ENCODE results near the gene SHISA6.

Gene SHISA6

DNA sequence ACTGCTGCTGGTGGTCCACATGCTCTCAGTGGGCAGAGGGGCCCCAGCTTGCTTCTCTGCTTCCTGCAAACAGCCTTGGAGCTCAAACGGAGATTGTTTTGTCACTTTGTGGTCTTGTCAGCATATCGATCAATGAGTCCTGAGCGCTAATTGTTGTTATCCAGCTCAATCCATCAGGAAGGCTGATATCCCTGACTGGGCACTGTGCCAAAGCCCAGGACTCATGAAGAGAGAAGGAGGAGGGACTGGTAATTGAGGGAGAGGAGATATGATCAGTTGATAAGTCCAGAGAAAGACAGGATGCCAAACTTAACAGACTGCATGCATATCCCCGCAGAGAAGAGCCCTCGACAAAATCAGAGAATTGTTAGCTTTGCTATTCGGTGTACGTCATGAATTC is 298.6 kb downstream of the SHISA6 start:
- DNase-seq (ENCODE audit: low read depth) = no peak

DNA sequence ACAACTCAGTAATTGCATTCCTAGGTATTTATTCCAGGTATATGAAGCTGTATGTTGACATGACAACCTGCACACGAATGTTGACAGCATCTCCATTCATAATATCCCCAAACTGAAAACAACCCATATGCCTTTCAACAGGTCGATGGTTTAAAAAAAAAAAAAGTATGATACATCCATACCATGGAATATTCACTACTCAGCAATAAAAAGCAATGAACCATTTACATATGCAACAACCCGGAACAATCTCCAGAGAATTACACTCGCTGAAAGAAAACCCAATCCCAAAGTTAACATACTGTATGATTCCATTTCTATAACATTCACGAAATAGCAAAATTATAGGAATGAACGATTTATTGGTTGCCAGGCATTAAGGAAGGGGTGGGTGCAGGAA is 304.0 kb downstream of the SHISA6 start:
- no peak for DNase-seq (ENCODE audit: low read depth)

DNA sequence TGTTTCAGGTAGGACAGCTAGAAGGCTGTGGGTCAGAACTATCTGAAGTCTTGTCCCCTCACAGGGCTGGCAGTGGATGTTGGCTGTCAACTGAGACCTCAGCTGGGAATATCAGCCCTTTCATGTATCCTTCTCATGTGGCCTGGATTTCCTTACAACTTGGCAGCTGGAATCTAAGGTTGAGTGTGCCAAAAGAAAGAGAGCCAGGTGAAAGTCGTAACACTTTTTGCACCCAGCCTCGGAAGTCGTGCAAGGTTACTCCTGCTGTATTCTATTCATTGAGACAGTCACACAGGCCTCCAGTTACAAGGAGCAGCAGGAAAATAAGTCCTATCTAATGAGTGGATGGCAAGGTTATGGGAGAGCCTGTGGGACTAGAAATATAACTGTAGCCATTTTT is 304.7 kb downstream of the SHISA6 start:
- DNase-seq (ENCODE audit: low read depth) = no peak

DNA sequence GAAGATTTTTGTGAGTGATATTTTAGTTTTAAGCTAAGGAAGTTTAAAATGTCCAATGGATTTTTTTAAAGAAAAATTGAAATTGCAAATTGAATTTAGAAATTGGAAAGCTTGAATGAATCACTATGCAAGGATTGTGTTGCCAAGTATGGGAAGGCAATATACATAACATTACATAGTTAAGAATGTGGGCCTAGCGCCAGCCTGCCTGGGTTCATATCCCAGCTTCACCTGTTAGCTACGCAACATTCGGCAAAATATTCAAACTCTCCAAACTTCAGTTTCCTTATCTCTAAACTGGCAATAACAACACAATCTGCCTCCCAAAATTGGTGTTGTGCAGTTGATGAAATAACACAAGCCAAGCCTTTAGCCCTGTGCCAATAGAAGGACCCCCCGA is 306.8 kb downstream of the SHISA6 start:
- DNase-seq (ENCODE audit: low read depth) = no peak

DNA sequence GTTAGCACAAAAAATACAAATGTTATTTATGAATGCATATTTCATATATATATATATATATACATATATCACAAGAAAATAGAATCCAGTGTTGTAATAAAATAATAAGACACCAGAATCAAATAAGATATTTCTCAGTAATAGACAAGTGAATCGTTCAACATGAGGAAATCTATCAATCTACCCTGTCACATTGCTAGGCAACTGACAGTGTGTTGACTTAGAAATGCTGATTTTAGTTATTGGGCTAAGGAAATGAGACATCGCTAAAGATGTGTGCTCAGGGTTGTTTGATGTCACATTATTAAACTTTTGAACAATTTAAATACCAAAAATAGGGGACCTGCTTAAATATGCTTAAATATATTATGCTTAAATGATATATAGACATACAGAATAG is 307.4 kb downstream of the SHISA6 start:
- DNase-seq (ENCODE audit: low read depth) = no peak

DNA sequence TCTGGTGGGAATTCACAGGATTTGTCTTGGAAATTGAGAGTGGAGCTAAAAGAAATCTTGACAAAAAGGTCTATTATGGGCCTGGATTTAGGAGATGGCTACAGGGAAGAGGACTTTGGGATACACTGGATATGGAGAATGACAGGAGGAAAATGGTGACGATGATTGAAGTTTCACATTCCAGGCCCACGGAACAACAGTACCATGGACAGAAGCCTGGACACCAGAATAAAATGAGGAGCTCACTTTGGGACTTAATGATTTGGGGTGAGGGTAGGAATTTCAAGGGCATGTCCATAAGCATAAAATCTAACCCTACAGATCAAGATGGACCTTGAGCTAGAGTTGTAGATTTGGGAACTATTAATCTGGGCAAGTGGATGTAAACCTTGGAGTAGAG is 309.4 kb downstream of the SHISA6 start:
- no peak for DNase-seq (ENCODE audit: low read depth)

DNA sequence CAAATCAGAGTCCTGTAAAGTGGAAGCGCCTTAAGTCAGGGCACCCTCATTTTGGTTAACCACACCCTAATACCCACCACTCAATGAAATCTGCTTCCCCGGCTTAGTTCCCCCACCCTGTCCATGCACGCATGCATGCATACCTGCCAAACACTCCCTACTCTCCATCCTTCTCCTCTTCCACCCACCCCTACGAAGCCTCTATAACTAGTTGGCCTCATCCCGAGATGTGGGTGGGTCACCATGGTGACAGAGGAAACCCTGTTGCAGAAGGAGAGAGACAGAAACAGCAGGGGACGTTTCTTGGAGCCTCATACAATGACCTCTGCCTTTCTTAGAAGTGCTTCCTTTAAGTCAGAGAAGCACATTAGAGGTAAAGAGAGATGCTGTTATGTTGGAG is 310.4 kb downstream of the SHISA6 start:
- DNase-seq (ENCODE audit: low read depth) = no peak

DNA sequence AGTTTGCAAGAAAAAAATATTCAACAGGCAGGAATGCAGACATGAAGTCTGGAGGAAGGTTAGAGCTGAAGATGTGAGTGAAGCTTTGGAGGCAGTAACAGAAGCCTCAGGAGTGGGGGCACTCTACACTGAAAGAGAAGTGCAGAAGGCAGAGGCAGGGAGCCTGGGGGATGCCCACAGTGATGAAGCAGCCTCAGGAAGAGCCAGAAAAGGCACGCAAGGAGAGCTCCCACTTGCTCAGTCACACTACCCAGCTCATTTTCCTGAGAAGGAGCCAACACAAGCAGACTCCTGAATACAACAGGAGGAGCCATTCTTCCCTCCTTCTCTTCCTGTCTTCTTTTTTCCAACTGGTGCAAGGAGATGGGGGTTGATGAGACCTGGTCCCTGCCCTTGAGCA is 312.1 kb downstream of the SHISA6 start:
- no peak for DNase-seq (ENCODE audit: low read depth)

DNA sequence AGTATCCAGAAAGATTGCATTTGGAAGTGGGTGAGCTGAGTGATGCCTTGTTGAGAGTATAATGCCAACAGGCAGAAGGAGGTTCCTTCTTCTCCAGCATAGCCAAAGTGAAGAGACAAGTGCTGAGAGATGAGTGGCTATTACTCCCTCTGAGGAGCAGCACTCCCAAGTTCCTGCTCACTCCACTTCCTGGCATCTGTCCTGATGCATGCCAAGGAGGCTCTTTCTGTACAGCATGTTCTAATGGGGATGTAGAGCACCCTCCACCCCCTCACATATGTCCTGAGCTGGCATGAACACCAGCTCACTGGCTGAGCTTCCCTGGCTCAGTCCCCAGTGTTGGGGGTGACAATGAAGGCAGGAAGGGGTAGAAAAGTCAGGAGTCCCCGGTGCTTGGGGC is 313.0 kb downstream of the SHISA6 start:
- DNase-seq (ENCODE audit: low read depth) = no peak

DNA sequence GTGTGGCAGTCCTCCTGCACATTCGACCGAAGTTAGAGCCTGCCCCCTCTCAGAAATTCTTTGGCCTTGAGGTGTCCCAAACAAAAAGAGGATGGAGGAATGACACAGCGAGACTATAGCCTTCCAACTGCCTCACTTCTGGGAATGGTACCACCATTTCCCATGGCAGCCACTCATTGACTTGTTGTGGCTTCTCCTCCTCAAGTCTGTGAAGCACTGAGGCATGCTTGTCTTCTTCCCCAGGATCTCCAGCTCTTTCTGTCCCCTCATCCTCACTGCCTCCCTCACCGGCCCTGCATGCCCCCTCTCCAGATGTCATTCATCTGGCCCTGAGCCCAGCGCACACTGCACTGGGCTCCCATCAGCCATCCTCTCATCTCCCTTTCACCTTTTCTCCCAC is 313.5 kb downstream of the SHISA6 start:
- DNase-seq (ENCODE audit: low read depth) = no peak

DNA sequence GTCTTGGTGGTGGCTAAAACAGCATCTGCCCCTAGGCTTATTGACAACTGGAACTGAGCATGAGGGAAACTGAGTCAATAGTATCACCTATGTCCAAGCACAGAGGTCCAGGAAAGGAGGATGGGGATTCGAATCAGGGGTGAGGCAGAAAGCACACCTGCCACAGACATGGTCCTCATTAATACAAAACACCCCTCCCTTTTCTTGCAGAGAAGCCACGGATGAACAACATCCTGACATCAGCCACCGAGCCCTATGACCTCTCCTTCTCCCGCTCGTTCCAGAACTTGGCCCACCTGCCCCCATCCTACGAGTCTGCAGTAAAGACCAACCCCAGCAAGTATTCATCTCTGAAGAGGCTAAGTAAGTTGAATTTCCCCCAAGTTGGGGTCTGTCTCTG is 314.5 kb downstream of the SHISA6 start:
- no peak for DNase-seq (ENCODE audit: low read depth)

DNA sequence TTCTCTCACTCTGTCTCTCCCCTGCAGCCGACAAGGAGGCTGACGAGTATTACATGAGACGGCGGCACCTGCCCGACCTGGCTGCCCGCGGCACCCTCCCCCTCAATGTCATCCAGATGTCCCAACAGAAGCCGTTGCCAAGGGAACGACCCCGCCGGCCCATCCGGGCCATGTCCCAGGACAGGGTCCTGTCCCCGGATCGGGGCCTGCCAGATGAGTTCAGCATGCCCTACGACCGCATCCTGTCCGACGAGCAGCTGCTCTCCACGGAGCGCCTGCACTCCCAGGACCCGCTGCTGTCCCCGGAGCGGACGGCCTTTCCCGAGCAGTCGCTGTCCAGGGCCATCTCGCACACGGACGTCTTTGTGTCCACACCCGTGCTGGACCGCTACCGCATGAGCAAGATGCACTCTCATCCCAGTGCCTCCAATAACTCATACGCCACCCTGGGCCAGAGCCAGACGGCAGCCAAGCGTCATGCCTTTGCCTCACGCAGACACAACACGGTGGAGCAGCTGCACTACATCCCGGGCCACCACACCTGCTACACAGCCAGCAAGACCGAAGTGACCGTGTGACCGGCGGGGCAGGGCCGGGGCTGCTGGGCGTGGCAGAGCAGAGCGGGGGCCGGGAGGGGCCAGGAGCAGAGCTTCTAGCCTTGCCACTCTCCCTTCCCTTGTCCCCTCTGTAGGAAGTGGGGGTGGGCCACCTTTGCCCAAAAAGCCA is 316.9 kb downstream of the SHISA6 start:
- no peak for DNase-seq (ENCODE audit: low read depth)

DNA sequence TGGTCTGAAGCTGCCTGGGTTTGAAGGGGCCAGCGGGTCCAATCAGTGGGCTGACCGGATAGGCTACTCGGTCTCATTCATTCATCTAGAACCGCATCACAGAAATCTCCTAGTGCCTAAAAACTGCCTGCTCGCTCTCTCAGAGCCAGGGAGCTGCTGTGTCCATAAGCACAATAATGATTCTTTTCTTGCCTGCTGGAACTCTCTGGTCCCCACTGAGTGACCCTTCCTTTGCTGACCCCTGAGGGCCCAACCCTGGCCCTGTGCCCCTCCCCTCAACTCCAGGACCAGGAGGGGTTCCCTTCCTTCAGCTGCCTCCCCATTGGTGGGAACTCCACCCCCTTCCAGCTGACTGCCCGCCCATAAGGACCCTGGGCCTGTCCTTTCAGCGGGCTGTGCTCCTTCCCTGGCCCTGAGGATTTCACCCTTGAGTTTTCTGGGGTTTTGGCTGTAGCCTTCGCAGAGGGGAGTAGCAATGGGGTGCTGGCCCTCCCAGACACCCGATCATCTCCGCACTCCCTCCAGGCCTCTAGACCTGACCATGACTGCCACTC is 317.7 kb downstream of the SHISA6 start:
- no peak for DNase-seq (ENCODE audit: low read depth)

DNA sequence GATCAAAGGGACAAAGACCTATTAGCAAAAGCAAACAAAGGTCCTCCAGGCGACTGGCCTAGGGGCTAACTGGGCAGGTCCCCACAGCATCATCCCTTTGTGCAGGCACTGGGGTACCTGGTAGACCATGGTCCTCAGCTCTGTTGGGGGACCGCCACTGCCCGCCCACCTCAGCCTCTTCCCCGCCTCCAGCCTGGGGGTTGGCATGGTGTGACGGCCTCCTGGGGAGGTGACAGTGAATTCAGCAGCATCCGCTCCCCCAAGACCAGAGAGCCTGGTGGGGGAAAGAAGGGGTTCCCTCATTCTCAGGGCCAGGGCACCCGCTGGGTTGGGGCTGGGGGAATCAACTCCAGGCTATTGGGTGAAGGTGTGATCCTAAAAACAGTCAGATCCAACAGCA is 318.6 kb downstream of the SHISA6 start:
- no peak for DNase-seq (ENCODE audit: low read depth)

DNA sequence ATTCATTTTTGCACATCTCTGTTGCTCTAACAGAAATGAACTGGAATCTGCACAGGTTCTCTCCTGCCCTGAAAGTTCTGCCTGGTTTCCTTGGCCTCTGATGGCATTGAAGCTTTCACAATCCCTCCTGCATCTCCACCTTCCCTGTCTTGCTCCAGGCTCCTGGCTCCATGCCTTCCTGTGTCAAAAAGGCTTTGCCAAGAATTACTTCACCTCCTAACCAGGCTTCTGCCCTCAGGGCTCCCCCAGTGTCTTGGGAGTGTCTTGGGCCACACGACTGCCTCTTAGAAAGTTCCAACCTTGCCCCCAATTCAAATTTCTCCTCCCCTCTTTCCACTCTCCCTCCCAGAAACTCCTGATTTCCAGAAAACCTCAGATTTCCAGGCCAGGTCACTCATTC is 320.3 kb downstream of the SHISA6 start:
- no peak for DNase-seq (ENCODE audit: low read depth)

DNA sequence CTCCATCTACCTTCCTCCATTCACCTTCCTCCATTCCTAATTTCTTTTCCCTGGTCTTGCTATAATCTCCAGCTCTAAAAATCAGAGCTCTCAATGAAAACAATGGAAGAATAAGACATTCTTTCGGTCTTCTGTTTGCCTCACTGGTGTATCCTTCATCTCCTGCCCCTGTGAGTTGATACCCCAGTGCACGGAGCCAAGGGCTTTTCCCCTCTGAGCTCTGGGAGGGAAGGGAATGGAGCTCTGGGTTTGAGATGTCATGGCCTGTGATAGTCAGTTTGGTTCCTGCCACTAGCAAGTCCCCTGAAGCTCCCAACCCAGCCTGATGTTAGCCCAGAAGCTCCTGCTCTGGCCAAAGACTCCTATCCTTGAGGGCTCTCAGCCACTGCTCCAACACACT is 320.7 kb downstream of the SHISA6 start:
- DNase-seq (ENCODE audit: low read depth) = no peak

DNA sequence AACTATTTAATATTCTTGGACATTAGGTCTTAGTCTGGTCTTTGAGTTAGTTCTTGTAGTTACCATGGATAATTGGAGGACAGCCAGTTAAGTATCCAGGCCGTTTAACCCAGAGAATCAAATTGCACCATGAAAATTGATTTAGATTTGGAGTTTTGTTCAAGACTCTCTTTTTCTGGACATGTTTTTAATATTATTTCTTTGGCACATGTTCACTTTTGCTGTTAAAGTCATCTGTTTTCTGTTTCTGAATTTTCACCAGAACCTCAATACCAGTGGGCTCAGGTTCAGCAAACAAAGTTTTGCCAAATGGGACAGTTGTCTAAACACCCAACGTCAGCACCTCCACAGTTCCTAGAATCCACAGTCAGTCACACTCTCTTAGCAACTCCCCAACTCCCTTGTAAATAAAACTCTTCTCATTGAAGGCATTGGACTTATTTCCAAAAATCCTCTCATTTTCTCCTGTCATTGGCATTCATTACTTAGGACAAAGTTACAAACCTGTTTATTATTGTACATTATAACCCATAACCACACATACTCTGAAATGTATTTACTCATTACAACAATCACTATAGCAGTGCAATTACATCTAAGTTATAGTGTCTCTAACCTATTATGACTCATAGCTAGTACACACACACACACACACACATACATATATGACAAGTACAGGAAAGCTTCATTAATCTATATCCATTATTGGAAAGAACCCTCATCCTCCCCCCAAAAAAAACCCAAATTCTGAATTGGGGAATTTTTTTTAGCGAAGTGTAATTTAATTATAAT is 323.8 kb downstream of the SHISA6 start:
- no peak for DNase-seq (ENCODE audit: low read depth)

DNA sequence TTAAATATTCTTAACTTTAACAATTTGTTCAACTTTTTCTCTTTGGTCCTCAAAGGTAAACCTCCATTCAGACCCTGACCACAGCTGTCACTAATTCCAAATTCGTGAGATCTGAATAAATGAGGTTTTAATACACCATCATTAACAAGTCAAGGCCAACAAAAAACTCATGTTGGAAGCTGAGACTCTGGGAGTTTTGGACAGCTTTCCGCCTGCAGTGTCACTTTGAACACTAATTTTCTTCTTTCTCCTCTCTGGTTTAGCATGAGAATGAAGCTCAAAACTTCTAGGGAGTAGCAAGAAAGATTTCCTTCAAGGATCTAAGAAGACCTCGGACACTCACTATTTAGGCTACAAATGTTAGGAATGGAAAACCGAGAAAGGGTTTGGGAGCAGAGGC is 324.6 kb downstream of the SHISA6 start:
- DNase-seq (ENCODE audit: low read depth) = no peak

DNA sequence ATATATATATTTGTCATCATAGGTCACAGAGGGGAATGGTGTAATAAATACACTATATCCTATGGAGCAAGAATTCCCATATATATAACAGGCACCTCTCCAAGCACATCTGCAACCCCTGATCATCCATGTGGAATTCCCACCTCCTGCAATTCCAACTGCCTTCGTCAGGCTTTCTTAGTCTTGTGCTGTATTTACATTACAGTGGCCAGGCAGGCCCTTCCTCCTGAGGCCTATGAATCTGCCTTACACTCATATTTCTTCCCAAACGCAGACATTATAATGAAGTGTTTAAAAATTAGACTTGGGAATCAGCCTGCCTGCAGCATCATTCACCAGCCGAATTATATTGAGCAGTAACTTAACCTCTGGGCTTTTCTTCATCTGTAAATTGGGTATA is 338.0 kb downstream of the SHISA6 start:
- no peak for DNase-seq (ENCODE audit: low read depth)

DNA sequence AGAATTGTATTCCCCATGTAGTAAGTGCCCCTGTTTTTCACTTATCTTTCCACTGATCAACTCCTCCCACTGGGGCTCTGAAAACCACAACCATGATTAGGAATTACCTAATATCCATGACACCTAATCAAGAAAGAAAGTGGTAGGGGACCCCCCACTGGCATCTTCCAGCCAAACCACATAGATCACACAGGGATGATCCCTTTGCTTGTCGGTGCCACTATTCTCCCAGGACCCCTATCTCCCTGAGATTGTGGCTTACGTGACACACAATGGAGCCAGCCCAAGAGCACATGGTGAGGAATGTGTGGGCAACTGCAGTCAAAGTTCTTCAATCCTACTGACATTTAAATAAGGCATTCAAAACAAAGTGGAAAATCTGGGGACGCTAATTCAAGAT is 339.7 kb downstream of the SHISA6 start:
- no peak for DNase-seq (ENCODE audit: low read depth)

DNA sequence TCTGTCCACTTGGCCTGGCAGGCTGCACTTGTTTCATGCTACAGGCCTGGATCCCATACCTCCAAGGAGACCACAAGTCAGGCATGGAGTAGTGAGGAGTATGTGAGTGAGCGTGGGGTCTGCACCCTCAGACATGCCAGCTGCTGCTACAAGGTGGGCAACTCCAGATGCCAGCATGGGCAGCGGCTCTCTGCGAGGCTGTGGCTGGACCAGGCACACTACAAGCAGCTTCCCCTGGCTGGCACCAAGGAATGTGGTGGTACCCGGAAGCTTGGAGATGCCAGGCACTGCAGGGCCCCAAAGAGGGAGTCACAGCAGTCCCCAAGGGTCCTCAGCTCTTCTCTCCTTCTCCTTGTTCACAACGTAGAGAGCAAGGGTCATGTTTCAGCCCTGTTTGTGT is 341.2 kb downstream of the SHISA6 start:
- DNase-seq (ENCODE audit: low read depth) = no peak

DNA sequence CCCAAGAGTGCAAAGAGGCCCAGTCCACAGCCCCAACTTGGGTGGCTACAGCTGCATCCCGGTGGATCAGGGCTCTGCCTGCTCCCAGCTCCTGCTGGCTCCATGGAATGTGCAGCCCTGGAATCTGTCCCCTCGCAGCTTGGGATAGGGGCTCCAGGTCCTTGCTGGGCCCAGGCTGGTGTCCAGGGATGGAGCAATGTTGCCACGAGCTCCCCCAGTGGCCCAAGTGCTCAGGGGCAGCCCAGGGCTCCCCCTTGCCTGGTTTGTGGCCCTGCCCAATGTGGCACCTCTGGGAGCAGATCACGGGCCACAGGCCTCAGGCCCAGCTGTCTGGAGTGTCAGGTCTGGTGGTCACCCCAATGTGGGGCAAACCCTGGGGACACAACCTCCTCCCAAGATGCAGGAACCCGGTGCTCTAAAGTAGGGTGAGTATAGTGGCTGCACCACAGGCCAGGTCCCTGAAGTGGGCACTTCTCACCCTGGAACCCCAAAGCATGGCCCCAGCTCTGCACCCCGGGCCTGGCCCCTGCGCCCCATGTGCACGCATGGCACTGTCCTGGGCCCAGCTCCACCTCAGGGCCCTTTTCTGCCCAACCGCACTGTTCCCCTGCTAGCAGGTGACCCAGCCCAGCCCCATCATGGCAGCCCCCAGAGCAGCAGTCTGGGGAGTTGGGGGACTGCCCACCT is 342.4 kb downstream of the SHISA6 start:
- DNase-seq (ENCODE audit: low read depth) = no peak

DNA sequence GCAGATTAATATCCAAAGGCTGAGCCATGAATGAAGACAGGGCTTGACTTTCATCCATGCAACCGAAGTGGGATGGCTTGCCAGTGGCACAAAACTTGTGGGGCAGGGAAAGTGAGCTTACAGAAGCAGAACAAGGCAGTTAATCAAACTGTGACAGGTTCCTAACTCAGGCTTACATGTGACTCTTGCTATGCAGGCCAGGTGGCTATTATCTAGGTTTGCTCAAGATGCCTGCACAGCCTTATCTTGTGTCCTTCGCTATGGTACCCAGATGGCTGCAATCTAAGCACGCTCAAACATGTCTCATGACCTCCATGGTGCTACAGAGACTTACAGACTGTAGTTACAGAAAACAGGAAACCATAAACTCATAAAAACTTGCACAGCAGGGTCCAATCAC is 348.7 kb downstream of the SHISA6 start:
- DNase-seq (ENCODE audit: low read depth) = no peak
